Iris pigment epithelial cell (primary cell): ENCODE results near the gene POU5F1.

Experiments
- DNase-seq: peaks from one replicate; pipeline ENCODE4 v3.0.0-alpha.2; 2011; ENCODE audit warnings: low read depth

Gene POU5F1

DNA sequence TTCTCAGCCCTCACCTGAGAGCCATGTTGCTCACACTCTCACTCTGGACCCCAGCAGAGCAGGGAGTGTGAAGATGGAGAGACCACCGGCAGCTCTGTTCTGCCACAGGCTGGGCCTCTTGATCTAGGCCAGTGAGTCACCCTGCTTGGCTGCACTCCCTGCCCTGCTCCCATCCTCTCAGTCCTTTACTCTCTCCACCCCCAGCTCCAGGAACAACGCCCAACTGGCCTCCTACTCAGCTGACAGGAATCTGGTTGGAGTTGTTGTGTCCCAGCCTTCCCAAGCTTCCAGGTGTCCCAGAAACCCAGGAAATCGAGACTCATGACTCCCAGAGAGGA lies 56.0 kb downstream of the POU5F1 start, which contains the start of gene PSORS1C1:
Gene PSORS1C1, plus strand, starts transcription at position 260 of the 338 bp plus-strand sequence. CDS start 14,833 bp downstream, outside the sequence.
- DNase-seq = peak; percentile 93
